Measurements from ENCODE around the gene IRAK1.

- no peak for TF ChIP-seq POLR2A (IDR thresholded peaks at IDR 0.05)
- TF ChIP-seq, protein P1, sequence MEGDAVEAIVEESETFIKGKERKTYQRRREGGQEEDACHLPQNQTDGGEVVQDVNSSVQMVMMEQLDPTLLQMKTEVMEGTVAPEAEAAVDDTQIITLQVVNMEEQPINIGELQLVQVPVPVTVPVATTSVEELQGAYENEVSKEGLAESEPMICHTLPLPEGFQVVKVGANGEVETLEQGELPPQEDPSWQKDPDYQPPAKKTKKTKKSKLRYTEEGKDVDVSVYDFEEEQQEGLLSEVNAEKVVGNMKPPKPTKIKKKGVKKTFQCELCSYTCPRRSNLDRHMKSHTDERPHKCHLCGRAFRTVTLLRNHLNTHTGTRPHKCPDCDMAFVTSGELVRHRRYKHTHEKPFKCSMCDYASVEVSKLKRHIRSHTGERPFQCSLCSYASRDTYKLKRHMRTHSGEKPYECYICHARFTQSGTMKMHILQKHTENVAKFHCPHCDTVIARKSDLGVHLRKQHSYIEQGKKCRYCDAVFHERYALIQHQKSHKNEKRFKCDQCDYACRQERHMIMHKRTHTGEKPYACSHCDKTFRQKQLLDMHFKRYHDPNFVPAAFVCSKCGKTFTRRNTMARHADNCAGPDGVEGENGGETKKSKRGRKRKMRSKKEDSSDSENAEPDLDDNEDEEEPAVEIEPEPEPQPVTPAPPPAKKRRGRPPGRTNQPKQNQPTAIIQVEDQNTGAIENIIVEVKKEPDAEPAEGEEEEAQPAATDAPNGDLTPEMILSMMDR (IDR thresholded peaks at IDR 0.05), result no peak
Measured at GRCh38 chrX:154010330-154011087, 9.2 kb downstream of the IRAK1 start.

Measured in esophagus squamous epithelium (tissue), 4 donors.